ENCODE measurements around the gene PMPCA. TPM values are rescaled to one million over a fixed set of nuclear protein-coding genes. Genes with fewer than 3 reads are reported as not detected.

Gene PMPCA
- total and polyA plus RNA-seq, 2 experiments from 2014 or later = 61.3 to 88.2 TPM

DNA sequence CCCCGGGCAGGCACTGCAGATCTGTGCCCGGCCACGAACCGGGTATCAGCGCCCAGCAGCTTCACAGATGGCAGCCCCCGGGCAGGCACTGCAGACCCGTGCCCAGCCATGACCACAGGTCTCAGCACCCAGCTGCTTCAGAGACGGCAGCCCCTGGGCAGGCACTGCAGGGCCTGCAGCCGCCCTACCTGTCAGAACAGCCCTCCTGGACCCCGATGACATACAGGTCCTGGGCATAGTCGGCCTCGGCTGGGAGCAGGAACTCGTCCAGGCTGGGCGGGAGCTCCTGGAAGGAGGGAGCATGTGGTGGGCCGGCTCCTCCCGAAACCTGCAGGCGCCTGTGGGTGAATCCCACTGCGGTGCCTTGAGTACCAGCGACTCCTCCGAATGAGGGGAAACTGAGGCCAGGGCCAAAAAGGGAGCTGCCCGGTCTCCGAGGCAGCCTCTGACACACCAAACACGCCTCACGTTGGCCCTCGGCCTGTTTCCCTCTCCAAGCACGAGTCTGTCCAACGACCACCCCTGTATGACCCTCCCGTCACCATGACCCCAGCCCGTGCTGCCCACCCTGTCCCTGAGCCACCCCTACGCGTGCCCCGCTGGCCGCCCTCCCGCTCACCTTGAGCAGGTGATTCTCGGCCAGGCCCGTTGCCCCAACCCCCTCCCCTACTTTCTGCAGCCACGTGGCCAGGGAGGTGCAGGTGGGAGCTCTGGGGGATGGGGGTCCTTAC, 23.6 kb downstream of the PMPCA start:
- DNase-seq (ENCODE audit: low spot score) (no peak), ATAC-seq (no peak)
- no peak overlapping the region for H3K4me2 ChIP-seq
- H3K4me3 ChIP-seq = no peak overlapping the region
- H4K20me1 ChIP-seq (replicated peaks; ENCODE audit: insufficient read depth) = peaks cover 14% of the 10 kb centered on the region; the same call in 1 of the 2 replicates
- H3K79me2 ChIP-seq (replicated peaks; ENCODE audit: insufficient read depth) = peaks cover 29% of the 10 kb centered on the region
- no peaks in the 10 kb centered on the region for H3K9me3 Mint-ChIP-seq
- H3K27me3 ChIP-seq (ENCODE audit: insufficient read depth) = no peaks in the 10 kb centered on the region
- peaks cover 8% of the 10 kb centered on the region for H3K27me3 Mint-ChIP-seq (ENCODE audit: insufficient read depth, low read depth, poor library complexity)
- H3K9me2 ChIP-seq (ENCODE audit: insufficient read depth) = no peaks in the 10 kb centered on the region
- H2AFZ ChIP-seq = no peak overlapping the region
- H3K27ac ChIP-seq (ENCODE audit: low read depth) = no peak overlapping the region
- TF ChIP-seq, protein P1, sequence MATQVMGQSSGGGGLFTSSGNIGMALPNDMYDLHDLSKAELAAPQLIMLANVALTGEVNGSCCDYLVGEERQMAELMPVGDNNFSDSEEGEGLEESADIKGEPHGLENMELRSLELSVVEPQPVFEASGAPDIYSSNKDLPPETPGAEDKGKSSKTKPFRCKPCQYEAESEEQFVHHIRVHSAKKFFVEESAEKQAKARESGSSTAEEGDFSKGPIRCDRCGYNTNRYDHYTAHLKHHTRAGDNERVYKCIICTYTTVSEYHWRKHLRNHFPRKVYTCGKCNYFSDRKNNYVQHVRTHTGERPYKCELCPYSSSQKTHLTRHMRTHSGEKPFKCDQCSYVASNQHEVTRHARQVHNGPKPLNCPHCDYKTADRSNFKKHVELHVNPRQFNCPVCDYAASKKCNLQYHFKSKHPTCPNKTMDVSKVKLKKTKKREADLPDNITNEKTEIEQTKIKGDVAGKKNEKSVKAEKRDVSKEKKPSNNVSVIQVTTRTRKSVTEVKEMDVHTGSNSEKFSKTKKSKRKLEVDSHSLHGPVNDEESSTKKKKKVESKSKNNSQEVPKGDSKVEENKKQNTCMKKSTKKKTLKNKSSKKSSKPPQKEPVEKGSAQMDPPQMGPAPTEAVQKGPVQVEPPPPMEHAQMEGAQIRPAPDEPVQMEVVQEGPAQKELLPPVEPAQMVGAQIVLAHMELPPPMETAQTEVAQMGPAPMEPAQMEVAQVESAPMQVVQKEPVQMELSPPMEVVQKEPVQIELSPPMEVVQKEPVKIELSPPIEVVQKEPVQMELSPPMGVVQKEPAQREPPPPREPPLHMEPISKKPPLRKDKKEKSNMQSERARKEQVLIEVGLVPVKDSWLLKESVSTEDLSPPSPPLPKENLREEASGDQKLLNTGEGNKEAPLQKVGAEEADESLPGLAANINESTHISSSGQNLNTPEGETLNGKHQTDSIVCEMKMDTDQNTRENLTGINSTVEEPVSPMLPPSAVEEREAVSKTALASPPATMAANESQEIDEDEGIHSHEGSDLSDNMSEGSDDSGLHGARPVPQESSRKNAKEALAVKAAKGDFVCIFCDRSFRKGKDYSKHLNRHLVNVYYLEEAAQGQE (IDR thresholded peaks at IDR 0.05; ENCODE audit: unreplicated experiment) = no peak
- TF ChIP-seq CREB1 (CRISPR knock-in tag; IDR thresholded peaks at IDR 0.05; ENCODE audit: low read depth) = no peak
- TF ChIP-seq POLR2AphosphoS5 (IDR thresholded peaks at IDR 0.05; ENCODE audit: low read depth) = no peak
- no peak for TF ChIP-seq ZNF331 (CRISPR knock-in tag; IDR thresholded peaks at IDR 0.05; ENCODE audit: low read depth)
- TF ChIP-seq JUNB (IDR thresholded peaks at IDR 0.05; ENCODE audit: unreplicated experiment) = no peak
- TF ChIP-seq CTCF (conservative IDR thresholded peaks at IDR 0.05; ENCODE audit: low read depth in 2 of 2) = no peak
- no peak for TF ChIP-seq ZNF114 (CRISPR knock-in tag; IDR thresholded peaks at IDR 0.05)
- TF ChIP-seq EZH2phosphoT487 (IDR thresholded peaks at IDR 0.05; ENCODE audit: unreplicated experiment) = no peak
- TF ChIP-seq, protein P2, sequence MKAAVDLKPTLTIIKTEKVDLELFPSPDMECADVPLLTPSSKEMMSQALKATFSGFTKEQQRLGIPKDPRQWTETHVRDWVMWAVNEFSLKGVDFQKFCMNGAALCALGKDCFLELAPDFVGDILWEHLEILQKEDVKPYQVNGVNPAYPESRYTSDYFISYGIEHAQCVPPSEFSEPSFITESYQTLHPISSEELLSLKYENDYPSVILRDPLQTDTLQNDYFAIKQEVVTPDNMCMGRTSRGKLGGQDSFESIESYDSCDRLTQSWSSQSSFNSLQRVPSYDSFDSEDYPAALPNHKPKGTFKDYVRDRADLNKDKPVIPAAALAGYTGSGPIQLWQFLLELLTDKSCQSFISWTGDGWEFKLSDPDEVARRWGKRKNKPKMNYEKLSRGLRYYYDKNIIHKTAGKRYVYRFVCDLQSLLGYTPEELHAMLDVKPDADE (IDR thresholded peaks at IDR 0.05) = no peak
- no peak for TF ChIP-seq EZH2 (IDR thresholded peaks at IDR 0.05; ENCODE audit: low read depth, unreplicated experiment)
- no peak for TF ChIP-seq STAT1 (IDR thresholded peaks at IDR 0.05; ENCODE audit: unreplicated experiment)
- no peak for TF ChIP-seq NANOG (IDR thresholded peaks at IDR 0.05; ENCODE audit: borderline replicate concordance)
- no peak for TF ChIP-seq ZNF462 (CRISPR knock-in tag; IDR thresholded peaks at IDR 0.05)
- H3K27ac Mint-ChIP-seq = no peak overlapping the region
- no peaks in the 10 kb centered on the region for H3F3A ChIP-seq (replicated peaks; ENCODE audit: low read depth)
- H3K4me3 Mint-ChIP-seq = no peak overlapping the region
- no peaks in the 10 kb centered on the region for H3K36me3 ChIP-seq (ENCODE audit: insufficient read depth)
- H3K4me1 ChIP-seq (ENCODE audit: insufficient read depth) = no peaks in the 10 kb centered on the region
- no peaks in the 10 kb centered on the region; the same call in 1 of the 3 replicates for H3K36me3 Mint-ChIP-seq (ENCODE audit: low read depth)
- peaks cover 18% of the 10 kb centered on the region for H3K4me1 Mint-ChIP-seq

All from GM23338 (cell line).